Neural cell (in vitro differentiated cells): ENCODE data around the gene POTEB3. TPM values are rescaled to one million over a fixed set of nuclear protein-coding genes. Genes with fewer than 3 reads are reported as not detected.

Experiments
- polyA plus RNA-seq: library from polyadenylated mRNA; depleted of rRNA; stranded (reverse); fragments of >200 nt; gene quantifications from 2 replicates; pipeline ENCODE4 v1.2.3, GENCODE V29; 2014
- small RNA-seq, 3 experiments: library from RNA; depleted of rRNA; stranded (forward); fragments of <200 nt; gene quantifications; one replicate each; pipeline ENCODE3, GENCODE V24; 2012

Gene POTEB3
- polyA plus RNA-seq, 1 donor from 2014 or later = not detected

Small RNA genes lying within 50 kb of the gene (small RNA-seq; reads per million reads assigned to genes)
- gene GRAMD4P6 (0 reads per million in 3 experiments), gene MIR3118-3 (0 reads per million in 3 experiments), gene RF00026 (0 reads per million in 3 experiments)
